HG03460 (cell line): ENCODE data around the gene JARID2.
A peak's percentile ranks its signal among the peaks of the same experiment; 100 is the strongest.

Experiments used
- ATAC-seq: cut with Tn5 transposase; IDR thresholded peaks from one replicate; pipeline ENCODE4 v1.9.1; 2021; ENCODE audit not compliant: unreplicated experiment

JARID2 gene

DNA sequence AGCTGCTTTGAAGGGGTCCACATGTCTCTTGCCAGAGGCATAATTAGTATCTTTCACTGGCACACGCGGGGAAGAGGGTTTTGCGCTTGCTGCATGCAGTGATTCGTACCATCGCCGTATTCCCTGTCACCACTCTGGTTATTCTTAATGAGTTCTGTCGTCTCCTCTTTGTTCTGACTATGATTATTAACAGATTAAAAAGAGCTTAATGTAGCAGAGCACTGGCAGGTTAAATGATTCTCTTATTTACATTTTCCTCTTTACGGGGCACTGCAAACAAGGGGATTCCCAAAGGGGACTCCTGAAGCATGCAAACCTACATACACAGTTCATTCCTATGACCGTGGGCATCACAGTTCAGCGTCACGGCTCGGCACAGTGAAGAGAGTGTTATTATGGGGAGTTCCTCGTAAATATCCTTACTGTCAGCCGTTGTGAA lies 212.2 kb downstream of the JARID2 start:
- ATAC-seq, result peak; percentile 59

DNA sequence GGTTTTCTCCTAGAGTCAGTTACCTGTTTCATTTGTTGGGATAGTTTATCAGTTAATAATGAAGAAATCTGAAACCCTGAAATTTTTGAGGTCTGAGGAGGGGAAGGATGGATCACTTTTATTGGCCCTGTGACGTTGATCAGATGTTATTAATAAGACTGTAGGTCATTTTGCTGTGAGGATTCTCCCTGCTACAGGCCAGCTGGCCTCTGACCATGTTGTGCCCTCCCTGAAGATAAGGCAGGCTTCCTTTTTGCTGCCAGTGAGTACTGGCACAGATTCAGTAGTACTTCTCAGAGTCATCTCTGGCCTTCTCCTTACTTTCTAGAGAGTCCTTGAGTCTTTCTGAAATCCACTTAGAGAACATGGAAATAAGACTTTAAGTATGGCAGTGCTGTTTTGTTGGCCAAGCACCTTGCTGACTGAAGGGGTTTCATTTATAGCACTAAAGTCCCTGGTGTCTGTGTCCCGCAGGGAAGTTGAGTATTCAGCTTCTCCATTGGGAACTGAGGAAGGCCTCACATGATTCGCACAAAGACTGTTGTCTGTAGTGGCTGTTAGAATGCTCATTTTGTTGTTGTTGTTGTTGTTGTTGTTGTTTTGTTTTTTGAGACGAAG lies 214.3 kb downstream of the JARID2 start:
- ATAC-seq, result no peak

DNA sequence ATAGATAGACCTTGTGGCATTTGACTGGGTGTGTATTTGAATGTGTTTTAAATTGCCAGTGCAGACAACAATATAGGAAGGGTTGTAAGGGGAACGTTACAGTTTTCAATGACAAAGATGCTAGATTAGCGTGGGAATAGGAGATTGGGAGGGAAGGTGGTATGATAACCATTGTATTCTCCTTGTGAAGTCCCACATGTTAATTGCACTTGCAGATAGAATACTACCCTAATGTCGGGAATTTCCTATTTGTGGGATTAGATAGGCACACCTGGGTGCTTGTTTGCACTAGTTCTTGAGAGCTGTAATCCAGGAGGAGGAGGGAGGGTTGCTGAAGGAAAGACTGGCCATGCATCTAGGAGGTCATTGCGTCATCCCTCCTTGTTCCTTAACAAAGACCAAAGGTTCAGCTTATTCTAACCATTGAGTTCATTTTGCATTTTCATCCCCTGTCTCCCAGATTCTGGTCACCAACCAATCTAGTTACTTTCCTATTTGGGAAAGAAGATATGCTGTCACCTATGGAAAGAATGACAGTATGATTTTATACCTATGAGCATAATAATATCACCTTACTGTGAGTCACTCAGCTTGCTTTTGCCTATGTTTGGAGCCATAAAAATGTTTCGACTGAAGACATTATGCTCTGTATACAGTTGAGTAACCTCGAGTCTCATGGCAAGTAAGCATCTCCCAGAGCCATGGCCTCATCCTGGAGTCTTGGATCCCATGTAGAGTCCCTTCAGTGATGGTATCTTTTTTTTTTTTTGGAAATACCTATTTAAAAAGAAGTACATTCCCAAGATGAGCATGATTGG lies 215.5 kb downstream of the JARID2 start:
- ATAC-seq, result no peak

DNA sequence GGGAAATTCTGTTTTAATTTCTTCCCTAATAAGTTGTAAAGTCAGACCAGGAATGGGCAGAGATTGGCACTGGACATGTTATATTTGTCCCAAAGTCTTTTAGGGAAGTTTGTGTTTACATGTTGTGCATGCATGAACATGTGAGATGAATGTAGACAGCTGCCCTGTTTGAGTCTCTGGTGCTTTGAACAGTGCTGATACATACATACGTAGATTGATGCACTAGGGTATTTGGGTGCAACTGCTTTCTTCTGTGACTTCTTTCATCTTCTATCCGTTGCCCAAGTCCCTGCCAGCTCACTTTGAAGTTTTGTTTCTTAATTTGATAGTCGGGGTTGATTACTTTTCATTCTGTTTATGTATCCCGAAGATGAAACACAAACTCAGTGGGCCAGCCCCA lies 216.4 kb downstream of the JARID2 start:
- no peak for ATAC-seq

DNA sequence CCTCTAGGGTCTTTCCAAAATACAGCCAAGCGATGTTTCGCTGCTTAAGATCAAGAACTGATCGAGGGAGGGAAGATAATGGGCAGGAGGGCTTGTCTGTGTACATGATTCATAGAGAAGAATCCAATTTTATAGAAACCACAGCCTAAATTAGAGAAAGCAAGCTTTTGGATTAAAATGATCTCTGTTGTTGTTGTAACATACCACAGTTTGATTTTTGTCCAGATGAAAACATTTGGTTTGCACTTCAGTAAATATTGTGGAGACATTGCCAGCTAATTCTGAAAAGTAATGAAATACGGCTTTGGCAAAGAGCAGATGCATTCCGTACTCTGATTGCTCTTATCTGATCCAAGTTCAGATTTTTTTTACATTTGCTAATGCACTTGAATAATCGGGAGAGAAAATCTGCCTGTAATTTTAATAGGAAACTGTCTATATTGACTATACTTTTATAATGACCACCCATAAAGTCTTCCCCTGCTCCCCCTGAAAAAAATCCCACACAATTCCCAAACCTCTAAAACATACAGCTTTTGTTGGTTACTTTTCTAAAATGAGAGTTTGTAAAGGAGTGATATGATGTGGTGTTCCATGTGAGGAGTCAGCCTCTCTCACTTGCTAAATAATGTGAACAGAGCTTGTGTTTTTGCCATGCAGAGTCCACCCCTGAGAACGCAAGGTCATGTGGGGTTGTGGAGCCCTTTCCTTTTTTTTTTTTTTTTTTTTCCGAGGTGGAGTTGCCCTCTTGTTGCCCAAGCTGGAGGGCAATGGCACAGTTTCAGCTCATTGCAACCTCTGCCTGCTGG lies 217.1 kb downstream of the JARID2 start:
- no peak for ATAC-seq

DNA sequence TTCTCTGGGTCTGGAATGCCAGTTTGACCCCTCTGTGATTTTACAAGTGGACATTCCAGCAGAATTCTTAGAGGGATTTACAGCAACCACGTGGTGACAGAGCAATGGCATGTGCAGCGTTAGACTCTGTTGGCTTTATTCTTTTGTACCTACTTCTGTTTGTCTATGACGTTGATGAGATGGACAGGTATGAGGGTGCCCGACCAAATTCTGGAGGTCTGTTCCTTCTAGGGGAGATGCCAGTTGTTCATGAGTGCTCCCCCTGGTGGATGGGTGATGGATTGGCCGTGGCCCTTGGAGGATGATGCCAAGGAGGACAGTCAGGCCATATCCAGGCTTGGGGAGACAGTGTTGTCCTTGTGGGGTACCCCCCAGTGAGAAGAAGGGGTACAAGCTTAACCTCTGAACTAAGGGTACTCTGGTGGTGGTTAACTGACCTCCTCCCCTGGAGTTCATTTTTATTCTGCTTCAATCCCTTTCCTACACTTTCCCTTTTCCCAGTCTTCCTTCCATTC lies 218.4 kb downstream of the JARID2 start:
- ATAC-seq, result no peak

DNA sequence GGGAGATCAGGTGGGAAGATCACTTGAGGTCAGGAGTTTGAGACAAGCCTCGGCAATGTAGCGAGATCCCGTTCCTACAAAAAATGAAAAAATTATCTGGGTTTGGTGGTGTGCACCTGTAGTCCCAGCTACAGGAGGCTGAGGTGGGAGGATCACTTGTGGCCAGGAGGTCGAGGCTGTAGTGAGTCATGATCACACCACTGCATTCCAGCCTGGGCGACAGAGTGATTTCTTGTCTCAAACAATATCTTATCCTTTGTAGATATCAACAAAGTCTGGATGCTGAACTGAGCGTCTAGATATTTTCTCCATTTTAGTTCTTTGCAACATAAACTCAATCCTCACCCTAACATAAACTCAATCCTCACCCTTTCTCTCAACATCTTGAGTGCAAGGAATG lies 219.3 kb downstream of the JARID2 start:
- ATAC-seq, result no peak

DNA sequence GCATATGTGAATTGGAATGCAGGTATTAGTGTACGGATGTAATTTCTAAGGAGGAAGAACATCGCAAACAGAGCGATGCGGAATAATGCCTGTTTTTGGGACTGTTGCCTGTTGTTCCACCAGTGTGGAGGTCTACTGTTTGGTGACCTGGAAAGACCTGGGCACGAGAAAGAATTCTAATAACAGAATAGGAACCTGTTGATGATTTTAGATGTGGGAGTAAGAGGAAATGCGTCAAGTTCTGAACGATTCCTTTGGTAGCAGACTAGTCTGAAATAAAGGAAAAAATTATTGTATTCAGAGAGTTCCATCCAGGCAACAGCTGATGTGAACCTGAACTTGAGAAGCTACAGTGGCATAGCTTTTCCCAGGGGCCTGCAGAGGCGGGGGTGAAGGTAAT lies 224.9 kb downstream of the JARID2 start:
- no peak for ATAC-seq

DNA sequence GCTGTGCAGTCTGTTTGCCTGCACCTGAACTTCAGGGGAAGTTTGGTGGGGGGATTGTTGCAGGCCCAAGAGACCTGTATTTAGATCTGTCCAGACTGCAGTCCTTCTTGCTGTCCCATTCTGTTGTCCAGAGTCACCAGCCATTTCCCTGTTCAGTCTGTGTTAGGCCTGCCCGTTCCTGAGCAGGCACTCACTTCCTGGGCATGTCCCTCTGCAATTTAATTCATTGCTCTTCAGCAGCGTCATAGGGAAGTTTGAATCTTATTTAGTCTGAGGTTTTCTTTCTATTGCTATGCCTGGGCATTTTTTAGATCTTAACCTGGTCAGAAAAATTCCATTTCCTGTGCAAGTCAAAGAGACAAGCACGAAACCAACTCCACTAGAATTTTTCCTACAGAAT lies 226.8 kb downstream of the JARID2 start:
- no peak for ATAC-seq

DNA sequence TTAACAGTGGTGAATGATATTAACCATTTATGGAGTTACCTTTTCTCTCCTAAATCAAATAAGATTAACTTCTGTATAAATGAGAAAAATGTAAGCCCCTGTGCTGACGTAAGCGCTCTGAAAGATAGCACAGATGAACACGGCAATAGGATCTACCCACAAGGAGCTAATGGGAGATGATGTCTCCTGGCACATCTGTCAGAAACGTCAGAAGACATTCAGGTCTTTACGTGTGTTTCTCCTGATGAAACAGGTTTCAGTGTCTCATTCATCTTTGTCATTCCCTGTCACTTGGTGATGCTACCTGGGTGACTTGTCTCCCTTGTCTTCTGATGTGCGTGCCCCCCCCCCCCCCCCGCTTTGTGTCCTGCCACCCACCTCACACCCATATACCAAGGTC lies 227.3 kb downstream of the JARID2 start:
- ATAC-seq, result no peak

DNA sequence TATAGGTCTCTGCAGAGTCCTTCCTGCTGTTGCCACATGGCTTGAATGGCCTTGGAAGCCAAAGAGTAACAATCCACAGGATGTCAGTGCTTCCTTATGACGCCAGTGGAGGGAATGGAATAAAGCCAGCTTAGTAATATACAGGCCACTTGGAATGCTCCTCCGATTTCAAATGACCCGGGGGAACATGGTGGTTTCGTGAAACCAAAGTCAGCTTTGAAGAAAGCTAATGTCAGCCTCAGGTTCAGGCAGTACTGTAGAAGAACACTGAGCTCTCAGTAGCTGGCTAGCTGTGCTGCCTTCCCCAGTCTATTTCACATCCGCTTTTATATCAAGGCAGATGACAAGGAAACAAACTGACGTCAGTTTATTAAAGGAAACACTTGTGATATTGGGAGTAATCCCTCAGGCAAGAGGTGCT lies 227.9 kb downstream of the JARID2 start:
- no peak for ATAC-seq

DNA sequence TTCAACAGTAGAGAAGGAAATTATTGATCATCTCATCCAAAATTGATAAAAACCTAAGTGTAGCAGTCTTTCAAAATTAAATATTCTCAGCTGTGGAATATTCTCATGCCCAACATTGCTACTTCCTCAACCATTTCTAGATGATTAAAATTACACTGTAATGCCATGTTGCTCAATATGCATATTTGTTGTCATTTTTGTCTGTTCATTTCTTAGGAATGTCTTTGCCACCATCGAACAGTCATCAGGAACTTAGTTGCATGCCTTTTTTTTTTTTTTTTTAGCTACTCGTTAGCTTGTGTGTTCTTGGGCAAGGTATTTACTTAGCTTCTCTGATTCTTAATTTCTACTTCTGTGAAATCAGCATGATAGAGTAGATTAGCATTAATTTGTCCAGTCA lies 228.3 kb downstream of the JARID2 start:
- no peak for ATAC-seq

DNA sequence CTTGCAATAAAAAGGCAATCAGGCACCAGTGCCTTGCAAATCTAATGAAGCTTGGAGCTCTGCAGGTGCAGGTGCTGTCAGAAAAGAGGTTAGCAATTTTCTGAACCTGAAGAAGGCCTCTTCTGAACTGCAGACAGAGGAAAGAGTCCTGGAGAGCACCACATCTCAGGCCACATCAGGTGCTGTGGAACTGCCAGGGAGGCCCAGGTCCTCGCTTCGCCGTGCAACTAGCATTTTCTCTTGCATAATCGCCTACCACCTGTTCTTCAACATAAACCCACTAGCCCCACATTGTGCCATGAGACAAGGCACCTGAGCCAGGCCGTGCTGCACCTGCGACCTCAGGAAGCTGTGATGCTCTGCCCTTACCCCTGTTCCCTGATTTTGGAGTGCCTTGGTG lies 229.4 kb downstream of the JARID2 start:
- ATAC-seq, result no peak

DNA sequence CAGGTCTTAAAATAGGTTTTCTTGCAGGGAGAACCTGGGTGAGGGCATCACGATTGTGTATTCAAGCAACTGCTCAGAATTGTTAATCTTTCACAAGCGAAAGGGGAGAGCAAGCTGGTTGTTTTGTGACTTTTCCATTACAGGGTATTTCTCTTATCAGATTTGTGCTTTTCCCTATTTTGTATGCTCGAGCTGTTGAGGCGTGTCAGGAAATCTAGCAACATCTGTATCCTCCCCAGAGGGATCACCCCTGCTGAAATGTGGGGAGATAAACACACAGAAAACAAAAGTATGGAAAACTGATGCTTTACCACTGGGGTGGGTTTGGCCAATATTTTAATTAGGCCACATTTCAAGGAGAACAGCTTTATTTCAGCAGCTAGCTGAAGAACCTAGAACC lies 230.0 kb downstream of the JARID2 start:
- ATAC-seq, result no peak

DNA sequence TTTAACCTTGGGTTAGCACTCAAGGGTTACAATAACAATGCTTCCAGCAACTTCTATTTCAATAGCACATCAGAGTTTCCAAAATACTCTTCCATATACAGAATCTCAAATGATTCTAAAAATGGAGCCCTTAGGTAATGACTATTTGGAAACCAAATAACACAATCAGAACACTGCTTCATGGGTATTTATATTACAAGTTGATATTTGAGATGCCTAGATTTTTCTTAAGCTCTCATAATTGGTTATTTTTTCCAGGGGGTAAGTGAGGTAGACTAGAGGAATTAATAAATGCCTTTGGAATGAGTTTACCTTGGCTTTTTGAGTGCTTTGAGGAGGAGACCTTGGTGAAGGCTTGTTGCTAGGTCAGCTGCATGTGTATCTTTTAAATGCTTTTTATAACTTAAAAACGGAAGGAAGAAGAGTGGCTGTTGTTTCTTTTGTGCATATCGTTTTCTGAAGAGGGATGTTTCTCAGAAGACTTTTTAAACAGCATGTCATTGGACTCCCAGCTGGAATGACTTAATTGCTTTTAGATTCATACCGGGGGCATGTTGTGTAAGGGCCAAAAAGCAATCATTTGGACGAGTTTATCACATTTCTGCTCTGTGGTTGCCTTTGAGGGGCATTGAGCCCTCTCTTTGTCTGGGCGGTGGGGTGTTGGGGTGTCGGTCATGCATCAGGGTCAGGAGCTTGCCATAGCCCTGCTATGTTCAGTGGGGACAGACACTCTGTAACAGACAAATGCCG lies 230.9 kb downstream of the JARID2 start:
- ATAC-seq, result no peak

DNA sequence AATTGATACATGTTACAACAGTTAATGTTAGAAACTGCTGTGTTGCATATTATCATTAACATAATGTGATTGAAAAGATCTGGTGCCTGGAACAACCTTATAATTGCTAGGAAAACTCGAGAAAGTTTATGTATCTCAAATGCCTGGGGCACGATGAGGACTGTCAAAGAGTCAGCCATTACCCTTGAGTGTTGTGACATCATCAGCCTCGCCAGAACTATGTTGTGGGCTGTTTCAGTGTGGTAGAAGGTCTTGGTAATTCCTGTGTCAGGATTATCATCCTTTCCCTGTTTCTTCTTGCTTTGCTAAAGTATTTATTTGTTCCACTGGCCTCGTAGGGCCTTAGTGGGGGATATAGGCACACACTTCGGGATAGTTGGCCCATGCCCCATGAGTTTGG lies 231.9 kb downstream of the JARID2 start:
- ATAC-seq, result no peak

DNA sequence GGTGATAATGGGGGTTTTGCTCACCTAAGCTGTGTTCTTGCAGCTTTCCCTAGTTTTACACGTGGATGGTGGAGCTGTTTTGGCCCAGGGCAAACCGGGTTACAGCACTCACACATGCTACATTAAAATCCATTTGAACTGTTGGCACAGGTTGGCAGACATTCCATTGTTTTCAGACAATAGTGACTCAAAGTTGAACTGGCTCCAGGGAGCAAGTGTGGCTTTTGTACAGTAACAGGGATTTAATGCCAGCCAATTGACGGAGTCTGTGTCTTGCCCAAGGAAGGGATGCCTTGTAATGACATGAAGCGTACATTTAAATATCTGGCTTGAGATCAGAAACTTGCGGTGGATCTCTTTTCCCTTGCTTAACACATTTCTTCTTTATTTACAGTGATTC lies 233.9 kb downstream of the JARID2 start:
- no peak for ATAC-seq

DNA sequence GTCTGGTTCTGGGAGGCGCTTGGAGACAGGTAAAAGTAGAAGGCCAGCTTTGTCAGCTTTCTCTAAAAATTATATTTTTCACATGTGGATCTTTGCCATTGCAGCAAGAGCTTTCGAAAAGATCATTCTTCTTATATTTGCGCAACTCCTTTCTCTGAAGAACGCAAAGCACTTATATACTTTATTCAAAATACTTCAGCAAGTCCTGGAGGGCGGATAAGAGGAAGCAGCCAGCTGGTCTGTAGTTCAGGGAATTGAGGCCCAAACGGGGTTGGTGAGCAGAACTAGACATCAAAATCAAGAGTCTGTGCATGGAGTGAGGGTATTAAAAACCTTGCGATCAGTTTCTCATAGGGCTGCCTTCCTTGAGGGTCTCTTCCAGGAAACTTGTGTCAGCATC lies 234.7 kb downstream of the JARID2 start:
- ATAC-seq, result no peak

DNA sequence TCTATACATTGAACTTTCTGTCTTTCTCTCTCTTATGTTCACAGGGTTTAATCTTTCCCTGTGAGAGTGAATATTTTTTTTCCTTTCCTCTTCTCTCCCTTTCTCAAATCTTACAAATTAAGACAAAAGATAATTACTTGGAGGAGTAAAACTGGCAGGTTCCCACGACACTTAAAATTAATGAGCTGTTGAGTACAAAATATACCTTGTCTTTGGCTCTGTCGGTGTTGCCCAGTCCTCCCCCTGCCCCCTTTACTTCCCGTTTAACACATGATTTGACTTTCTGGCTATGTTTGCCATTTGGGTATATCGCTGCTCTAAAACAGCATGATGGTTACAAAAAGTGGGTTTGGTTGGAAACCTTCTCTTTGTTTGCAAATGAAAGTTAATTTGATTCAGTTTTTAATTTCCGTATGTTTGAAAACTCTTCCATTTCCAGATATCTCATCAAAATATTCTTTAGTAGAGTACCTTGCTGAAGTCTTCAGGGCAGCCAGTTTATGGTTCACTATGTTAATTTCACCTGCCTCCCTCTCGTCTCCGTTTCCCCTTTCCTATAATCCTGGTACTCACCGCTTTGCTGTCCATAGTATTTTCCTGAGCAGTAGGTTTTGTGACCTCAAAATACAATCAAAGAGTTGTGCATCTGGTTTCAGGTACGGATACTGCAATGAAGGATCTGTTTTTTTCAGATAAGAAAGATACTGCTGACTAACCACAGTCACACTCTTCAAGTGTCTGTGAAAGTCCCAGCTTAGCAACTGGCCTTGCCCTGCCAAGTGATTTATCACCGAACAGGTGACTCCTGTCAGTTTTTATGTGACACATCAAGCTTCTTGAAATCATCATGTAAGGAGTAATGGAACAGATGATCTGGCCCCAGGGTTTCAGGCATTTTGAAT lies 235.8 kb downstream of the JARID2 start:
- ATAC-seq, result no peak

DNA sequence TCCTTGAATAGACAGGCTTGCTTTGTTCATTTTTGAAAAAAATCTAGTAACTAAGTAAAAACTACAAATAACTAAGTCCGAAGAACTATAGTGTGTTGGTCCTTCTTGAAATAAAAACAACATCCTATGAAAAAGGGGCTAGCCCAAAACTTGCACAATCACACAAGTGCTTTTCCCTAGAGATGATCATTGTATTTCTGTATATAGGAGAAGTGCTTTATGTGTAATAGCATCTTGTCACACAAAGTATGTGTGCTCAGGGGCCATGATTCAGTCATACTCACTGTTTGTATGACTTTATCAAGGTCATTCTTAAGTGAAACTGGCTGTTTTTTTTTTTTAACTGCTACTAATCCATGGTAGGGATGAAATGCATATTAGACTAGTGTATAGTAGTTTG lies 237.2 kb downstream of the JARID2 start:
- ATAC-seq, result no peak
